ENCODE results near the gene MAPK4.

DNA sequence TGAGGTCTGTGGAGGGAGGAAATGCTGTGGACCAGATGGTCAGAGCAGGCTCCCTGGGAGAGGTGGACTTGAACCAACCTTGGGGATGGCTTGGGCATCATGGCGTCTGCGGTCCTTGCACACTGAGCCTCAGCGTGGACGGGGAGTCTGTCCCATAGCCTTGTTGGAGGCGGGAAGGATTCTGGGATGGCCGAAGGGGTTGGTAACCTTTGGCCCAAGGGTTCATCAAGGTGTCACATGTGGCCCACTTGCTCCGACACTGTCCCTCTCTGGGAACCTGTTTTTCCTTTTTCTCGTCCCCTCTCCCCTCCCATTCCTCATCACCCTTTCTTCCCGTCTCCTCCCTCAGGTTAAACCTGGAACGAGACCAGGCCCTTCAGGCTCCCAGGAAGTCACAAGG lies 66.4 kb downstream of the MAPK4 start:
- TF ChIP-seq, protein P1, sequence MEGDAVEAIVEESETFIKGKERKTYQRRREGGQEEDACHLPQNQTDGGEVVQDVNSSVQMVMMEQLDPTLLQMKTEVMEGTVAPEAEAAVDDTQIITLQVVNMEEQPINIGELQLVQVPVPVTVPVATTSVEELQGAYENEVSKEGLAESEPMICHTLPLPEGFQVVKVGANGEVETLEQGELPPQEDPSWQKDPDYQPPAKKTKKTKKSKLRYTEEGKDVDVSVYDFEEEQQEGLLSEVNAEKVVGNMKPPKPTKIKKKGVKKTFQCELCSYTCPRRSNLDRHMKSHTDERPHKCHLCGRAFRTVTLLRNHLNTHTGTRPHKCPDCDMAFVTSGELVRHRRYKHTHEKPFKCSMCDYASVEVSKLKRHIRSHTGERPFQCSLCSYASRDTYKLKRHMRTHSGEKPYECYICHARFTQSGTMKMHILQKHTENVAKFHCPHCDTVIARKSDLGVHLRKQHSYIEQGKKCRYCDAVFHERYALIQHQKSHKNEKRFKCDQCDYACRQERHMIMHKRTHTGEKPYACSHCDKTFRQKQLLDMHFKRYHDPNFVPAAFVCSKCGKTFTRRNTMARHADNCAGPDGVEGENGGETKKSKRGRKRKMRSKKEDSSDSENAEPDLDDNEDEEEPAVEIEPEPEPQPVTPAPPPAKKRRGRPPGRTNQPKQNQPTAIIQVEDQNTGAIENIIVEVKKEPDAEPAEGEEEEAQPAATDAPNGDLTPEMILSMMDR (IDR thresholded peaks at IDR 0.05): no peak
- TF ChIP-seq POLR2A (IDR thresholded peaks at IDR 0.05): no peak
- TF ChIP-seq POLR2AphosphoS5 (IDR thresholded peaks at IDR 0.05): no peak
- no peak for TF ChIP-seq EP300 (IDR thresholded peaks at IDR 0.05)

All from sigmoid colon (tissue), 4 donors.